ENCODE results near the gene APBA2.
"Not testable (repeated sequence)": the region's sequence is repeated elsewhere in the genome, so short reads cannot be mapped to it uniquely, and the experiment has no call there.

The APBA2 gene

GRCh38 chr15:29167122-29167521, 281.3 kb downstream of the APBA2 start:
- not testable (repeated sequence) for DNase-seq (ENCODE audit: low spot score)

Data from SW480 (cell line).